GM21717 (cell line): Measurements from ENCODE around the gene LACC1.

ENCODE experiments used
- ATAC-seq: cut with Tn5 transposase; IDR thresholded peaks from one replicate; pipeline ENCODE4 v1.9.1; 2021; ENCODE audit warnings: mild to moderate bottlenecking, moderate library complexity; ENCODE audit not compliant: unreplicated experiment

The LACC1 gene

DNA sequence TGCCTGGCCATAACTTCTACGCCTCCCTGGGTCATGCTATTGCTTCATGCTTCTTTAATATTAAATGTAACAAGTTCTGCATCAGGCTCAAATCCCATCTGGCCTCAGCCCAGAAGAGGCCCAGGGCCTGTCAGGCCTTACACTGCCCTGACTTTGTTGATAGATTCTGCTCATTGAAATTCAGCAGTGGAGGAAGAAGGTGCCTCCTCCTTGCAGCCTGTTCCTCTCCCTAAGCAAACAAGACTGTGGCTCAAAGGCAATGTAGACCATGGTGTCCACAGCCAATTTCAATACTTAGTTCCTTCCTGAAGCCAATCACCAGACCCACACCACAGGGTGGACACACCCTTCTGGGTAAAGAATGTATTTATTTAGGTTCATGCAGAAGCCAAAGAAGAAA, 59.4 kb downstream of the LACC1 start:
- ATAC-seq: no peak

DNA sequence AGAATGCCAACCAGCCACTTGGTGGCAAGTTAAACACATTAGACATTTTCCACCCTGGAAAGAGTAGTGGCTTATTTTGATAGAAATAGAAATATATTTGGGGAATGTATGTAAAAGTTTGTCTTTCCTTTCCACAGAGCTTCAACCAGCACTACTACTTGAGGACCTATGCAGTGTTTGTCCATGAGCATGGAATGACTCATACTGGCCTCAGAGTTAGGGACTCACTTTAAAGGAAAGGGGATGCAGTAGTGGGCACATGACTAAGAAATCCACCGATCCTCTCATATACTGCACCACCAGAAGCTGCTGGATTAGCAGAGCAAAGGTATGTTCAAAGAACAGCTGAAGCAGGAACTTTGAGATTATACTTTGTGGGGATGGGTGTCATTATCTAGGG, 62.6 kb downstream of the LACC1 start:
- ATAC-seq: no peak
